NCI-H1436 treated with DMSO at 0.1 percent for 48 hours (cell line): ENCODE results near the gene ULBP1.
"Not testable (repeated sequence)": the region's sequence is repeated elsewhere in the genome, so short reads cannot be mapped to it uniquely, and the experiment has no call there.

Experiments used
- DNase-seq: peaks from one replicate; lab custom pipeline; 2025; lab: John Stamatoyannopoulos, UW

The ULBP1 gene

GRCh38 chr6:149975400-149975799 lies 11.7 kb downstream of the ULBP1 start:
- DNase-seq, result no peak

GRCh38 chr6:149977221-149977620 lies 13.5 kb downstream of the ULBP1 start:
- DNase-seq, result no peak

DNA sequence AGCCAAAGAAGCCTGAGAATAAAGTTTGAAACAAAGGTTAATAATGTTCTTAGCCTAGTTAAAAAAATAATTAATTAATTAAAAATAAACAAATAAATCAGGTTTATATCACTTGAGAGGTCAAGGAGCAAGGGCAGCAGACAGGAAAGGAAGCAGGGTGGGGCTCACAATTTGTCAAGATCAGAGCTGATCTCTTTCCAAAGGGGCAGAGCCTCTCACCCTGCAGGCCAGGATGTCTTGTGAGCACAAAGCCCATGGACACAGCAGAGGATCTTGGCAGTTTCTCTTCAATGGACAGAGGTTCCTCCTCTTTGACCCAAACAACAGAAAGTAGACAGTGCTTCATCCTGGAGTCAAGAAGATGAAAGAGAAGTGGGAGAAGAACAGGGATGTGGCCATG lies 14.9 kb downstream of the ULBP1 start:
- no peak for DNase-seq

DNA sequence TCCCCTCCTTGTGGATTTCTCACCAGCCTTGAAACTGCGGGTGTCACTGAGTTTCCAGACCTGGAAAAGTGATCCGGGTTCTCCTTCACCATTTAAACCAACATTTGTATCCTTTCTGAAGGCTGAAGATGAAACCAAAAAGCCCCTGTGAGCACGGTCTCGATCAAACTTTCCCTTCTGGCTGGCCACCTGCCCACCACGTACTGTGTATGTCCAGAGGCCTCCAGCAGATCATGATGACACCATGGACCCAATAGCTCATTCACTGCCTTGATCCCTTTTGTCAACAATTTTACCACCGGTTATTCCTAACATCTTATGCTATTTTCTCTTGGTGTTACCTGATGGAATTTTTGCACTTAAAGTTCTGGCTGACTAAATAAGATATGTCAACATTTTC lies 15.6 kb downstream of the ULBP1 start:
- DNase-seq, result no peak

GRCh38 chr6:149983145-149983544 lies 19.4 kb downstream of the ULBP1 start:
- DNase-seq, result no peak

DNA sequence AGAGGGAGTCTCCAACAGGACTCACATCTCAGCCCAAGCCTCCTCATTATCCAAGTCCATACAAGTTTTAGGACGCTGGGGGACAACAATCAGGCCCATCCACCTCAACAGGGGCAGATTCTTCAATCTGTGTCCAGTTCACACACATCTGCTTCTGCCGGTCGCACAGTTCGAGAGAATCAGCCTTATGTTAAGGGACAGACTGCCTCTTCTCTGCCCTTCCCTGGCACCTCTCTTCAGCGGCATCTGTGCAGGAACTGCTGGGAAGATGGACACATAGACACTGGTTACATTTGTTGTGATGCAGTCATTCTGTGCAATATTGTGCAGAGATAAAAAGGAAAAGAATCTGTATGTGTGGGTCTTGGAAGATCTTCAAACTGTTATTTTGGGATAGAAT lies 21.0 kb downstream of the ULBP1 start:
- DNase-seq, result no peak

DNA sequence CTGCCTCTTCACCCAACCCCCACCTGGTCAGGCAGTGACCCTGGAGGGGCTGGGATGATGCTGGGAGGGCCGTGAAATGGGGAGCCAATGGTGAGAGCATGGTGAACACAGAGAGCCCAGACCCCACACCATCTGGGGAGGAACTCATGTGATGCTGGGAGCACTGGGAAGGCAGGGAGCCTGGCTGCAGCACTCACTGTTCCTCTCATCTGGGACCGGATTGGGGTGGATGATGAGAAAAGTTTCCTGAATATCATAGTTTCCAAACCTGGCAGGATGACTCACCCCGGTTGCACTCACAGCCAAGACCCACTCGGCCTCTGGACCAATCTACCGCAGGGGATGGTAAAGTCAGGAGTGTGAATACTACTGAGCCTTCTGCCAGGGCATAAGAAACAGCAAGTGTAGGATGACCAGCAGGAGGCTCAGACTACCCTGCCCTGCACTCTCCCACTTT lies 21.8 kb downstream of the ULBP1 start:
- no peak for DNase-seq

- DNase-seq, result no peak
These were observed 23.9 kb downstream of the ULBP1 start for GRCh38 chr6:149987602-149988107.

DNA sequence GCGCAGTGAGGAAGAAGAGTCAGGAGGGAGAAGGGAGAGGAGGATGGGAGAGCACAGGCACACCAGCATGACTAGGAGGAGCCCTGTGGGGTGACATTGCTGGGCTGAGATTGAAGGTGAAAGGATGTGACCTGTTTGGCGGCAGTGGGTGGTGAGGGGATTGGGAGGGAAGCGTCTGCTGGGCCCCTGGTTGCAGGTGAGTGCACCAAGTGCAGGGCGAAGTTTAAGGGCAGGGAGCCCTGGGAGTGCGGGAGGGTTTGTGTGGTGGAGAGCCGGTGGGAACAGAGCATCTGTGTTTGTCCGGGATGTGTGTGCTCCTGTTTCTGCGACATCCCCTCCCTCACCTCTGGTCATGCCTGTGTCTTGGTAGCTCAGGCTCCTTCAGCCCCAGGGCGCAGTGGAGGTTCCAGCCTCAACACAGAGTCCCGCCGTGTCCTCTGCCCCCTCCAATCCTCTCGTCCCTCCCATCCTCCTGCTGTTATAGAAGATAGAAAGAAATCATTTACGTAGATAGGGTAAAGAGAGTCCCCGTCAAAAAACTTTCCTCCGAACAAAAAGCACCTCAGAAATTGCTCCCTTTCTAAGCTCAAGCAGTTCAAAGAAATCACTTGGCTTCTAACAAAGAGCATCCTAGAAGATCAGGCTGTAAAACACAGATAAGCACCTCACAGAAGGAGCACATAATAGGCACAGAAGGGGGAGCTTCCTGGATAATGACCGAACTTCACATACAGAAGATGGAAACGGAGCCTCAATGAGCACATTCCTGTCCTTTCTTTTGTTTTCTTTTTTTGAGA lies 25.0 kb downstream of the ULBP1 start:
- DNase-seq, result no peak

DNA sequence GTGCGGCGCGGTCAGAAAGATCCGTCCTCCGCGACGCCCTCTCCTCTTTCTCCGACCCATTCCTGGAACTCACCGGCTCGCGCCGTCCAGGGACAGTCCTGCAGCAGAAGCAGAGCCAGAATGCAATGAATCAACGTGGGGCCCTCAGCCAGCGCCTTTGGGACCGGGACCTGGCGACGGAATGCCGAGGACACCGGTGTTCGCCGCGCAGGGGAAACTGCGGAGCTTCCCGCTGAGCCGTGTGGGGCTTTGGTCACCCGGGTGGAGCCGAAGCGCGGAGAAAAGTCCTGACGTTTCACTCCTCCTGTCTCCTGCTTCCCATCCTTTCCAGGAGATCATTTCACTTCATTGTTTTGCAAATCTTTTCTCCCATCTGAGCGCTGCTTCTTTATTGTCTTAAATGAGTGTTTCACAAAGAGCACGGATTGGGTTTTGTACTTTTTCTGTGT lies 26.5 kb downstream of the ULBP1 start:
- no peak for DNase-seq

DNA sequence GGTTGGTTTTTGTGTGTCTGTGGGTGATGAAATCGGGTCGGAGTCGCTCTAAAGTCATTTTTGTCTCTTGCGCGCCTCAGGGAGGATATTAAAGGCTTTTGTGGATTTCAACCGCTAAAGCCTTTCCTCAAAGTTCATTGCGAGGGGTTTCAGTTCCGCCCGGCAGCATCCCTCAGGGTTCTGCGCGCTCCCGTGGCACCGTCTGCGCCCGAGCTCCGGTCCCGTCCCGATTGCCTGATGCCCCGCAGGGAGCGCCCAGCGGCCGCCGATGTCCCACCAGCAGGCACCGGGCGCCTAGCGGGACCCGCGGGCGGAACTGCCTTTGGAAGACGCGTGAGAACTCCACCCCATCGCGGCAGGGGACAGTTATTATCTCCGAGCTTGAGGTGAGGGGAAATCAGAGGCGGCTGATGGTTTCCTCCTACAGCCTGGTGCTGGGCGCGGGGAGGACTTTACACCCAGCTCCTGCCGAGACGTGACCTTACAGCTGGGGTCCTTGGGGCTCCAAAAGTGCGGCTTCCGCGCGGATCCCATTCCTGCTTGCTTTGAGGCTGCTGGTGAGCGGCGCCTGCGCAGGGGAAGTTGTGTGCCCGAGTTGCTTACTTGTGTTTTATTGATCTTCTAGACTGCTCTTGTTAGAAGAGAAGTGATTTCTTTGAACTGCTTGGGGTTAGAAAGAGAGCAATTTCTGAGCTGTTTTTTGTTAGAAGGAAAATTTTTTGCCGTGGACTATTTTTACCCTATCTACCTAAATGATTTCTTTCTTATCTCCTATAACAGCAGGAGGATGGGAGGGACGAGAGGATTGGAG lies 27.1 kb downstream of the ULBP1 start:
- DNase-seq, result no peak

GRCh38 chr6:149991472-149991795 lies 27.7 kb downstream of the ULBP1 start:
- not testable (repeated sequence) for DNase-seq

DNA sequence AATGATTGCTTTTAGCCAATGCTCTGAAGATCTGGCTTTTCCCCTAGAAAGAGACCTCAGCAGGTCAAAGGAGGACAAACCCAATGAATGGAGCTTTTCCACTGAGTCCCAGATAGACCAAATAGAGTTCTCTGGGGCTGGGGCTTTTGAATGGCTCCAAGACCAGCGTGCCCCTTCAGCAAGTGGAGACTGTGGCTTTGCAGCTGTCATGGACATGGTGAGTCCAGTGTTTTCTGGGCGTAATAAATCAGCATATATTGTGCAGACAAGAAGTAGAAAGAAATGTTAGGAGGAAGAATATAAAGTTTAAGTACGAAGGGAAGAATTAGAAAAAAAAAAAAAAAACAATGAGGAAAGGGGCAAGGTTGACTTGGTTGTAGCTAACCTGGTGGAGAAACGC lies 28.1 kb downstream of the ULBP1 start:
- no peak for DNase-seq

GRCh38 chr6:149995235-149995750 lies 31.6 kb downstream of the ULBP1 start:
- no peak for DNase-seq

GRCh38 chr6:149995971-149996370 lies 32.2 kb downstream of the ULBP1 start:
- no peak for DNase-seq

- no peak for DNase-seq
These were observed 35.9 kb downstream of the ULBP1 start for GRCh38 chr6:149999636-150000035.

DNA sequence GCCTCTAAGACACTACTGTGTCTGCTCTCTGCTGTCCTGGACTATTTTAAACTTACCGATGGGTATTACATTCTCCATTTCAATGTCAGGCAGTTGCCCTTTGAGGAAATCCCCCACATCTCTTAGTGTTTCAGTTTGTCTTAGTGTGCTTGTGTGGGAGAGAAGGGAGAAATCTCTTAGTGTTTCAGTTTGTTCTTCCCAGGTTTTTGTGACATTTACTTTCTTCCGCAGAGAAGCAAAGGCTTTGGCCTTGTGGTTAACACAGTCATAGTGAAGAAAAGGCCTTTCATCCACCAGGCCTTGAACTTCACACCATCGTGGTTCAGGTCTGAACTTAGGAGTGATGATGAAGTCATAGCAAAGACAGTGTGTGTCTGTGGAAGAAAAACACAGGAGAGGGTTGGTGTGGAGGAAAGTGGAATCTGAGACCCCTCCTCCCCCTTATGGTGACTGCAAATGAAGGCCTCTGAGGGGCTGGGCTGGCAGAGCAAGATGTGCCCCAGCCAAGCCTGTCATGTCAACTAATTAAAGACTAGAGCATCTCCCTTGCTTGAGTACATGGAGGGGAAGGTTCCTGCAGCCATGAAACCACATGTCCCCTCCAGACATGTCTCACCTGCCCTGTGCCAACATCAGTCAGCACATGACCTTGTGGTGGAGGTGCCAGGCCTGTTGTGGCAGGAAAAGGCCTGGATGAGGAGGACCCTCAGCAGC lies 37.7 kb downstream of the ULBP1 start:
- no peak for DNase-seq

GRCh38 chr6:150002710-150003109 lies 39.0 kb downstream of the ULBP1 start:
- no peak for DNase-seq

GRCh38 chr6:150003599-150003998 lies 39.9 kb downstream of the ULBP1 start:
- not testable (repeated sequence) for DNase-seq

DNA sequence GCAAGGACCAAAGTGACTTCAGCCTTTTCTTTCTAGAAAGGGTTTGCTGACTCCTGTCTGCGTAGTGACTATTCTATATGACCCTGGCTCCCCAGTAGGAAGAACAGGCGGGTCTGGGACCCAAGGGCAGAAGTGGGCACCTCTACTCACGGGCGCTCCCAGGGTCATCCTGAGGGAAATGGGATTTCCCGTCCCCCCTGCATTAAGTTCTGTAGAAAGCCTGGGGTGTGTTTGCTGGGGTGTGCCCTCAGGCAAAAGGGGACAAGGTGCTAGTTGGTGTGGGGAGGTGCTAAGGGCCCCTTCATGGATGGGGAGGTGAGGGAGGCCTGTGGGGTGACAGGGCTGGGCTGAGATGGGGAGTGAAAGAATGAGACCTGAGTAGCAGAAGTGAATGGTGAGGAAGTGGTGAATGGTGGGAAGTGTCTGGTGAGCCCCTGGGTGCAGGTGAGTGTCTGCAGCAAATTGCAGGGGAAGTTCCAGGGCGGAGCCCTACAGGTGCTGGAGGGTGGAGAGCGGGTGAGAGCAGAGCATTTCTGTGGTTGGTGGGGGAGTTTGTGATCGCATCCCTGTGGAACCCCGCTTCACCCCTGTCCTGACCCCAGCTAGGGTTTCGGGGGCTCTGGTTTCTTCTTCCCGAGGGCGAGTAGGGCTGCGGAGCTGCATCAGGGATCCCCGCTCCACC lies 40.5 kb downstream of the ULBP1 start:
- DNase-seq, result no peak
